B cell (primary cell): Measurements from ENCODE around the gene KRTAP10-12. TPM values are rescaled to one million over a fixed set of nuclear protein-coding genes. Genes with fewer than 3 reads are reported as not detected.

Source experiments
- ATAC-seq: fragments of 200-7000 bp; cut with Tn5 transposase; one replicate; pipeline ENCODE4 v1.10.0; 2021; ENCODE audit warnings: low read depth, mild to moderate bottlenecking, moderate number of reproducible peaks, moderate library complexity
- CTCF ChIA-PET: fragments of 350-600 bp; sonication (Branson Sonifier 250); formaldehyde crosslinking; loops from one replicate; lab custom pipeline; 2021; ENCODE audit warnings: antibody characterized with exemption, inconsistent platforms; lab: Charles Lee
- POLR2A ChIA-PET: fragments of 350-600 bp; sonication (Branson Sonifier 250); formaldehyde crosslinking; loops from one replicate; lab custom pipeline; 2021; ENCODE audit warnings: antibody characterized with exemption; lab: Charles Lee
- DNase-seq: peaks from one replicate; pipeline ENCODE4 v3.0.0; 2013
- H2AFZ ChIP-seq: 2 replicates; pipeline ENCODE4 v1.6.1; 2012; ENCODE audit warnings: mild to moderate bottlenecking, low read depth, low read length; ENCODE audit not compliant: insufficient read depth, poor library complexity, severe bottlenecking
- H3K27ac ChIP-seq, 2 donors: 1 replicate in 1 of 2; 2 replicates in 1 of 2; pipeline ENCODE4 v1.5.1; 2012 to 2013; ENCODE audit warnings: low read length in 2 of 2, mild to moderate bottlenecking in 2 of 2, moderate library complexity in 1 of 2
- H3K27me3 ChIP-seq, 4 experiments: fragments of 200-600 bp in 1 of 4; sonication (generic) in 1 of 4; replicated peaks in 1 of 4; 1 replicate in 2 of 4; 2 replicates in 2 of 4; pipeline versions ENCODE4 v1.6.1 to v1.7.0; 2013 to 2016; ENCODE audit warnings: low read length in 3 of 4, mild to moderate bottlenecking in 2 of 4, mixed read lengths in 1 of 4, moderate library complexity in 1 of 4; ENCODE audit not compliant: insufficient read depth in 4 of 4, control insufficient read depth in 3 of 4; ENCODE audit errors: control extremely low read depth in 1 of 4
- H3K36me3 ChIP-seq, 2 experiments: replicated peaks in 1 of 2; 1 replicate in 1 of 2; 2 replicates in 1 of 2; pipeline versions ENCODE4 v1.6.1 to v1.7.1; 2013; ENCODE audit warnings: low read length in 1 of 2; ENCODE audit not compliant: insufficient read depth in 2 of 2, control insufficient read depth in 1 of 2; ENCODE audit errors: control extremely low read depth in 1 of 2, extremely low read depth in 1 of 2
- H3K4me1 ChIP-seq, 2 donors: fragments of 200-600 bp in 1 of 2; sonication (generic) in 1 of 2; 1 replicate in 1 of 2; 2 replicates in 1 of 2; pipeline versions ENCODE4 v1.5.1 to v1.6.1; 2013 to 2017; ENCODE audit warnings: low read length in 2 of 2; ENCODE audit not compliant: control insufficient read depth in 2 of 2, insufficient read depth in 2 of 2
- H3K4me2 ChIP-seq: replicated peaks from 2 replicates; pipeline ENCODE3; 2012; ENCODE audit warnings: mild to moderate bottlenecking, low read depth, low read length; ENCODE audit not compliant: poor library complexity, severe bottlenecking
- H3K4me3 ChIP-seq, 5 experiments: fragments of 200-600 bp in 1 of 5; sonication (generic) in 1 of 5; 1 replicate in 3 of 5; 2 replicates in 2 of 5; pipeline versions ENCODE4 v1.5.1 to v1.7.0; 2011 to 2016; ENCODE audit warnings: low read length in 4 of 5, mild to moderate bottlenecking in 4 of 5, low read depth in 2 of 5, control low read depth in 1 of 5, moderate library complexity in 1 of 5; ENCODE audit not compliant: insufficient read depth in 1 of 5; ENCODE audit errors: control extremely low read depth in 1 of 5, extremely low read depth in 1 of 5
- H3K79me2 ChIP-seq: fragments of 200-600 bp; sonication (generic); one replicate; pipeline ENCODE4 v1.6.0; 2016; ENCODE audit warnings: low read length; ENCODE audit not compliant: control insufficient read depth, insufficient read depth
- H3K9ac ChIP-seq: fragments of 200-600 bp; sonication (generic); 2 replicates; pipeline ENCODE4 v1.6.1; 2017; ENCODE audit warnings: mild to moderate bottlenecking, low read length, moderate library complexity
- H3K9me3 ChIP-seq, 3 donors: one replicate each; pipeline versions ENCODE4 v1.6.1 to v1.7.1; 2013; ENCODE audit warnings: low read length in 2 of 3; ENCODE audit not compliant: control insufficient read depth in 2 of 3, insufficient read depth in 1 of 3; ENCODE audit errors: control extremely low read depth in 1 of 3
- H4K20me1 ChIP-seq: 2 replicates; pipeline ENCODE4 v1.6.0; 2012; ENCODE audit warnings: mild to moderate bottlenecking, low read length; ENCODE audit not compliant: insufficient read depth, control insufficient read depth, poor library complexity, severe bottlenecking
- H3K27ac Mint-ChIP-seq: one replicate; pipeline ENCODE4 v1.8.0; 2021; ENCODE audit warnings: mixed read lengths
- H3K27me3 Mint-ChIP-seq: one replicate; pipeline ENCODE4 v1.8.0; 2021; ENCODE audit warnings: mixed read lengths
- H3K4me1 Mint-ChIP-seq: one replicate; pipeline ENCODE4 v1.8.0; 2021; ENCODE audit warnings: mixed read lengths
- H3K4me3 Mint-ChIP-seq: one replicate; pipeline ENCODE4 v1.8.0; 2021; ENCODE audit warnings: mixed read lengths
- H3K9me3 Mint-ChIP-seq: one replicate; pipeline ENCODE4 v1.8.0; 2022; ENCODE audit warnings: mixed read lengths; ENCODE audit not compliant: insufficient read depth
- CTCF ChIP-seq: fragments of 200-600 bp; IDR thresholded peaks from one replicate; pipeline ENCODE4 v1.8.0; 2022; ENCODE audit warnings: antibody characterized with exemption, mild to moderate bottlenecking
- EZH2 ChIP-seq: IDR thresholded peaks from 2 replicates; pipeline ENCODE4 v1.6.1; 2012; ENCODE audit warnings: borderline replicate concordance, low read depth, mild to moderate bottlenecking, moderate library complexity, low read length; ENCODE audit not compliant: insufficient read depth, poor library complexity, severe bottlenecking
- WGBS: methylation state at CpG from one replicate; pipeline ENCODE4 v1.1.5; 2013; ENCODE audit warnings: missing lambda C conversion rate; ENCODE audit not compliant: insufficient coverage; 5-methylcytosine and 5-hydroxymethylcytosine counted together
- intact Hi-C: fragments of 100-400 bp; cut with micrococcal nuclease; formaldehyde crosslinking; loops from one replicate; pipeline ENCODE4 v1.10.0; 2022
- polyA plus RNA-seq: library from polyadenylated mRNA; depleted of rRNA; stranded (reverse); fragments of >200 nt; gene quantifications from 2 replicates; pipeline ENCODE4 v1.2.3, GENCODE V29; 2012
- total RNA-seq, 2 donors: library from RNA; stranded (reverse); fragments of 120-200 nt in 1 of 2; gene quantifications; 1 replicate in 1 of 2; 2 replicates in 1 of 2; pipeline versions ENCODE4 v1.2.3 to v1.2.4, GENCODE V29; 2013 to 2022

The KRTAP10-12 gene
- total and polyA plus RNA-seq, 2 donors (not counting 1 experiment from before 2014, with no cell fraction given): not detected

GRCh38 chr21:44708866-44709425, 12.0 kb downstream of the KRTAP10-12 start:
- intact Hi-C loops: no loop called here
- Histone ChIP-seq H3K27me3 (peaks cover 0 to 80% (median 47%) of the 10 kb centered on the region in 4 experiments), H3K36me3 (no peaks in the 10 kb centered on the region), H3K4me3 (no peak overlapping the region), H2AFZ (no peak overlapping the region), H3K4me1 (peaks cover 6 to 9% of the 10 kb centered on the region in 2 donors), H4K20me1 (no peaks in the 10 kb centered on the region), H3K27ac (no peak overlapping the region), H3K9me3 (peaks cover 0 to 24% (median 7%) of the 10 kb centered on the region in 3 donors), H3K9ac (no peak overlapping the region), H3K79me2 (no peaks in the 10 kb centered on the region), H3K4me2 (no peak overlapping the region)
- Mint-ChIP-seq H3K9me3 (peaks cover 4% of the 10 kb centered on the region), H3K27me3 (peaks cover 59% of the 10 kb centered on the region), H3K4me3 (no peak overlapping the region), H3K4me1 (peaks cover 3% of the 10 kb centered on the region), H3K27ac (no peak overlapping the region)
- DNase-seq (no peak), ATAC-seq (no peak)
- CTCF ChIA-PET: no interaction called here
- POLR2A ChIA-PET: no interaction called here
- no peak for TF ChIP-seq CTCF
- no peak for TF ChIP-seq EZH2
- WGBS: 4% methylated on average over 21 of the region's 25 CpGs

- ChIA-PET CTCF (no interaction called here), POLR2A (no interaction called here)
- no peak for TF ChIP-seq EZH2
- no peak for TF ChIP-seq CTCF
- Histone ChIP-seq H3K4me3 (no peak overlapping the region), H3K4me2 (no peak overlapping the region), H3K9ac (no peak overlapping the region), H3K27me3 (peaks cover 0 to 75% (median 44%) of the 10 kb centered on the region in 4 experiments), H3K9me3 (peaks cover 0 to 18% (median 7%) of the 10 kb centered on the region in 3 donors), H3K36me3 (no peaks in the 10 kb centered on the region), H4K20me1 (no peaks in the 10 kb centered on the region), H3K27ac (no peak overlapping the region), H3K4me1 (peaks cover 6 to 9% of the 10 kb centered on the region in 2 donors), H2AFZ (no peak overlapping the region), H3K79me2 (no peaks in the 10 kb centered on the region)
- DNase-seq (no peak), ATAC-seq (no peak)
- Mint-ChIP-seq H3K27me3 (peaks cover 61% of the 10 kb centered on the region), H3K4me1 (peaks cover 3% of the 10 kb centered on the region), H3K4me3 (no peak overlapping the region), H3K27ac (no peak overlapping the region), H3K9me3 (peaks cover 4% of the 10 kb centered on the region)
- intact Hi-C loops: no loop called here
- 9% methylated on average over 42 of the region's 45 CpGs for WGBS
These were observed 12.7 kb downstream of the KRTAP10-12 start for GRCh38 chr21:44709426-44710293.
